Measurements from ENCODE around the gene CDC42.

Gene CDC42

DNA sequence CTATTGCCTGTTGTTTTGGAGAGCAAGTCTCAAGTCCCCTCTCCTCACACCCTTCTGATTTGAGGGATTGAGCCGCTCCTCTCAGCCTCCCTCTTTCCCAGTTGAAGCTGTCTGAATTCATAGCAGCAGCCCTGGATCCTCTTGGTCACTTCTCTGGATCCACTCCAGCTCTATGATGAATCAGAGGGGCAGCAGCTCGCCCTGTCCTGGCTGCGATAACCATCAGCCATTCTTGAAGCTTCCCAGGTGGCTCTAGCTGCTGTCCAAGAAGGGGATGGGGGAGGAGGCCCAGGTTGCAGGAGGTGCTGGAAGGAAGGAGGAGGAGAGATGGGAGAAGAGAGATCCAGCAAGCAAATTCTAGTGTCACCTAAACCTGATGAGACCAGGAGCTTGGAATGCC lies 59.1 kb downstream of the CDC42 start:
- DNase-seq = no peak

DNA sequence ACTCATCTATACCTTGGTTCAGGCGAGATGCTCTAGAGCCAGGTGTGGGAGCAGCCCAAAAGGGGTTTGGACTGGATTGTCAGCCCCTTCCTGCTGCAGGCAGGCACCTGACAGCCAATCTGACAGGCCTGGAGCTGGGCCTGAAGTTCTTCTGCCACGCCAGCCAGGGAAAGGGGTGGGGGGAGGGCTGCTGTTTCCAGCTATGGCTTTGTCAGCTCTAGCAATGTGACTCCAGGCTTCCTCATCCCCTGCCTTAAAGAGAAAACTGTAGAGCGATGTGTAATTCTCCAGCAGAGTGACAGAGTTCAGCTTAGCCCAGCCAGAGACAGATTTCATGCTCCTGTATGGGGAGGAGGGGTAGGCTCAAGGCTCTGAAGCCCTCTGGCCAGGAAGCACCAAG lies 60.0 kb downstream of the CDC42 start:
- no peak for DNase-seq

DNA sequence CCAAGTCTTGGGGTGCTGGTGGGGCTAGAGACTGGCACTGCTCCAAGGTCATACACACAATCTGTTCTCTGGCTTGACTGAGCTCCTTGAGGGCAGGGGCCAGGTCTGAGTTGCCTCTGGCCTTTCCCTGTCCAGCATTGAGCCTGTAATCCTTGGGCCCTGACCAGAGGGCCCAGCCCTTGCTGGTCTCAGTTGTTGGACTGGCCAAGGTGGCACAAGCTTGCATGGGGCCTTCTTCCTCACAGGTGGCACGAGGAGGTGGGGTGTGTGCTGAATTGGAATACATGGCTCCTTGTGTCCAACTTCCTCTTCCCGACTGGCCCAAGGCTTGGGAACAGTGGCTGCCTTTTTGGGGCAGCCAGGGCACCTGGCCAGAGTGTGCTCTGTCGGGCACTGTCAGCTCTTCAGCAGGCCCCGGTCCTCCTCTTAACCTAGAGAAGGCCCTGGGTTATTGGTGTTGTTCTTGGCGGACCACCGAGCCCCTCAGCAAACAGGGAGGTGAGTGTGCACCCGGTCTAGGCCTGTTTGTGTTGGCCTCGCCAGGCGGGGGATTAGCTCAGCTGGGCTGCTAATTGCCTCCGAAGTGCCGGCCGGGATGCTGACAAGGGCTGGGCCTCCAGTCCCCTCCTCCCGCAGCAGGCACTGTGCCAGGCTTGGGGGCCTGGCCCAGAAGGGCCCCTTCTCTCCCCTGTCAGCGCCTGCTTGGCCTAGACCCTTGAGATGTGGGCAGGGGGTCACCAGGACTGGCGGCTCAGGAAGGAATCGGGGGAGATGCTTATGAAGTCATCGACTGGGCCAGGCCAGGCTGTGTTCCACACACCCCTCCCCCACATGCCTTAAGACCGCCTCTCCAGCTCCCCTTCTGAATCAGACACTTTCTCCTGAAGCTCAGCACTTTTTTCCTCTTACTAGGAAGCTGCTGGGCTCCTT lies 61.8 kb downstream of the CDC42 start:
- DNase-seq = no peak

DNA sequence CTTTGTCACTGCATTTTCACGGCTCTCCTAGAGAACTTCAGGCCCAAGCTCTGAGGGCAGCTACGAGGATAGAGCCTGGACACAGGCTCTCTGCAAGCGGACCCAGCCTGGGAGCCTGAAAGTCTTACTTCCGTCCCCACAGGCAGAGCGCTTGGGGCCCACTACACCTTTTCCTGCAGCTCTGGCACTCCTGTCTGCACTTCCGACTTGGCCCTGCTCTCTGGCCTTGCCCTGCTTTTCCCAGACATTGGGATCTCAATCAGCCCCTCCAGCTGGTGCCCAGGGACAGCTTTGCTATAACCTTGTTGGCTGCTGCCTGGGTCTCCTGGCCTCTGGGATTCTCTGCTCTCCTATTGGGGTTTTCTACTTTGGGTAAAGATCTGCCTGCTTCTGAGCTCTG lies 62.8 kb downstream of the CDC42 start:
- no peak for DNase-seq

DNA sequence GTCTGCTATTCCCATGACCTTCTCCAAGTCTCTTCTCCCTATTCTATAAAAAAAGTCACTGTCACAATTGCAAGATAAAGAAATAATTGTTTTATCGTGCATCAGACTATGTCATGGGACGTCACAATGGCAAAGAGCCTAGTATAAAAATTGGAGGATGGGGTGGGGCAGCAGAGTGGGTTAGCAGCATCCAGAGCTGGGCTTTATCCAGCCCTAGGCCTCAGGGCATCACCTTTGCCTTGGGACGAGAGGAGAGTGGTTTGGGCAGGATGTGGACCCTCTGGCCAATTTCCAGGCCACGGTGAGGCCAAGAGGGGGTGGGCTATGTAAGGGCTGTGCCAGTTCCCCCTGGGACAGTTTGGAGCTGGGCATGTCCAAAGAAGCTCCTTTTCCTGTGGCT lies 64.7 kb downstream of the CDC42 start:
- no peak for DNase-seq

GRCh38 chr1:22117851-22118250 lies 65.3 kb downstream of the CDC42 start:
- no peak for DNase-seq

- no peak for DNase-seq
These were observed 65.9 kb downstream of the CDC42 start for GRCh38 chr1:22118291-22118992.

DNA sequence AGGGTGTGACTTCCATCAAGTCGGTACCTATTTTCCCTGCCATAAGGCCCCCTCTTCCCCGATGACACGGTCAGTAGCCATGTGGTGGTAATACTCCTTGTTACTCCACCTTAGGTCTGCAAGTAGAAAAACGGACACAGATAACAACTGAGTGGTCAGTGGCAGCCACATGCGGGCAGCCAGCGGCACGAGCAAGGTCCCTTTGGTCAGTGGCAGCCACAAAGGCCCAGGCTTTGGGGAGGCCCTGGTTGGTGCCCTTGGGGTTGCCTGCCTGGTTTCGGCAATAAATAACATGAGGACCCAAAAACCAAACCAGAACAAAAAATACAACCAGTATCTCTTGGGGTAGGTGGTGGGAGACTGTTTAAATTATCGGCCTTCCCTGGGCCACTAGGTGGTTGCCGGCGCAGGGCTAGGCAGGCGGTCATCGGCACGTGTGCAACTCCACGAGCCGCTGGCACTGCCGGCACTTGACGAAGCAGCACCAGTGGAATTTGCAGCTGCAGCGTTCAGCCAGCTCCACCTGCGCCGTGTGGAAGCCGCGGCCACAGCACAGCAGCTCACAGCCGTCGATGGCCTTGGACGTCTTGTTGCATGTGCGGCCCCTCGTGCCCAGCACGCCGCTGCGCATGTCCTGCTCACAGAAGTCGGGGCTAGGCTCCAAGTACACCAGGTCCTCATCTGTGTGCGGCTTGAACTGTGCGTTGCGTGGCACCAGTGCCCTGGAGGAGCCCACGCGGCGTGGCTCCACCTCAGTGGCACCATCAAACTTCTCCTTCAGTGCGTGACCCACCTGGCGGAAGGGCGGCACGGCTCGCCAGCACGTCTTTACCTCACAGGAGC lies 67.3 kb downstream of the CDC42 start:
- no peak for DNase-seq

DNA sequence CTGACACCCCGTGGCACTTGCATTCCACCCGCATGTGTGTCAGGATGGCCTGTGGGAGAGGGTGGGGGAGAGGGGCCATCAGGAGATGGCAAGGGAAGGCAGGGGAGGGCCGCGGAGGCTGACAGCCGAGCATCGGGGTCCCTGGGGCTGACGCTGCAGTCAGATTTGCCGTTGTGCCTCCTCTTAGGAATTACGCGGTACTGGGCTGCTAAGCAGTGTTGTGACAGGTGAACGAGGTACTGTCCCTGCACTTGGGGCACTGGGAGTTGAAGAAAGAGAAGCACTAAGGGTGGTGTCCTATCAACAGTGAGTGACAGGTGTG lies 67.9 kb downstream of the CDC42 start:
- no peak for DNase-seq

- no peak for DNase-seq
These were observed 69.0 kb downstream of the CDC42 start for GRCh38 chr1:22121421-22121911.

DNA sequence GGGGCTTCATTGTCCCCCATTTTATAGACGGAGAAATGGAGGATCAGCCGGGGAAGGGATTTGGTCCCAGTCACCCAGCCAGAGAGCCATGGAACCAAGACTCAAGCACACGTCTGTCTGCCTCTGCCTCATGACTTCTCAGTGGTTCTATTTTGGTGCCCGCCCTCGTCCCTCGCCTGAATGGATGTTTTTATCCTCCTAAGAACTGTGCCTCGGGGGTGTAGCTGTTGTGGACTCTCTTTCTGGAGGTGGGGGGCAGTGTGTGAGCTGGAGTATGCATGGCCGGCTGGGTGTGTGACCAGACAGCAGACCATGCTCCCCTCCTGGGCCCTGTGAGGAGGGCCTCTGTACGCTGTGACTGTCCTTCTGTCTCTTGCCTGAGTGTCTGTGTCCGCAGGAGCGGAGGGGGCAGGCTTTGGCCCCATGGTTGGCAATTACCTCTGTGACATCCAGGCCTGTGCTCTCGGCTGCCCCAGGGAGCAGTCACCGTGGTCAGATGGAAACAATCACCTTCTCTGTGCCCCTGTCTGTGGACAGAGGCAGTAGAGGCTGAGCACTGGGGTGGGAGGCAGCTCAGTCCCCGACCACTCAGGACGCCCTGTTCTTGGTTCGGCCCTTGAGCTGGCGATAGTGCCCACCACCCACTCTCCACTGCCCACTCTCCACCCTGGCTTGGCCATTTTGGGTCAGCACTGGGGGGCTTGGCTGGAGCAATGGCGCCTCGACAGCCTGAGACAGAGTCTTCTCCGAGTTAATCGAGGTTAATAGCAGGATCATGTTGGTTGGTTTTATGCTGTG lies 70.0 kb downstream of the CDC42 start:
- no peak for DNase-seq

GRCh38 chr1:22123071-22123390 lies 70.5 kb downstream of the CDC42 start:
- DNase-seq = no peak

DNA sequence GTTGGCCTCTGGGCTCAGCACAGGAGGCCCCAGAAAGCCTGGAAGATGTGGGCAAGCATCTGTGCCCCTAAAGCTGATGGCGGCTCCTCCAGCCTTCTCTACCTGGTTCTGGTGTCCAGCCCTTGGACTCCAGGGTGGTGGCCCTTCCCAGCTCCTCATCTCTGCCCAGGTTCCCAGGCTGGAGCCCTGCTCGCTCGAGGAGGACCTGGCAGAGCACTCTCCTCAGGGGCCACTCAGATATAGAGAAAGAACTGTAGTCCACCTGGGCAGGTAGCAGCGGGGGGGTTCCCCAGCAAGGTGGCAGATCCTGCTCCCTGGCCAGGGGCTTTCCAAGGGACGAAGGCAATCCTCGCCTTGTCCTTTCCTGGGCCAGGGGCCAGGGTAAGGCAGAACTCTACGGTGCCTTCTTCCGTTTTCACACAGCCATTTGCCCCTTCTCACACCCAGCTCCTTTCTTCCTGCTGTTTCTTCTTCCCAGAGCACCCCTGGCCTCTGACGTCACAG lies 71.4 kb downstream of the CDC42 start:
- no peak for DNase-seq

DNA sequence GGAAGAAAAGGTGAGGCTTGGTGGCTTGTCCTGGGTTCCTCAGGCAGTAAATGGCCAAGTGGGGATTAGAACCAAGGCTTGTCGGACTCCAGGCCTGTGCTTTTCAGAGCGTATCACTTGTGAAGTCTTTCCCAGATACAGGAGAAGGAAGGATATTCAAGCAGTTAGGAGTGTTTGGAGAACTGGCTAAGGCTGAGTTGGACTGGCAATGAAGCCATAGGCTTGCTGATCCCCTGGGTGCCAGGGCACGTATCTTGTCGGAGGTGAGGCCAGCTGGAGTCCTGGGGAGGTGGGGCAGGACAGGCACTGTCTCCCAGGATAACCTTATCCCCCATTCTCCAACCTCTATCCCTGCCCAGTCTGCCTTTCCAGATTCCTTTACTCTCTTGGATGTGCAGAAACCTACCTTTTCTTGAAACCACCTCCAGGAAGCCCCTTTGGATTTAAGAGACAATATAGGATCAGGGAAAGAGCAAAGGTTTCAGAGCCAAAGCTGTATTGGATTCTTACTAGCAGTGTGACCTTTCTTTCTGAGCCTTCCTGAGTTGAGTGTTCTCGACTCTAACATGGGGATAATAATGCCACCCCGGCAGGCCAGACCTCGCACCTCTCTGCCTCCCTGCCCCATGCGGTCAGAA lies 72.2 kb downstream of the CDC42 start:
- no peak for DNase-seq

GRCh38 chr1:22126531-22126930 lies 74.0 kb downstream of the CDC42 start:
- no peak for DNase-seq

DNA sequence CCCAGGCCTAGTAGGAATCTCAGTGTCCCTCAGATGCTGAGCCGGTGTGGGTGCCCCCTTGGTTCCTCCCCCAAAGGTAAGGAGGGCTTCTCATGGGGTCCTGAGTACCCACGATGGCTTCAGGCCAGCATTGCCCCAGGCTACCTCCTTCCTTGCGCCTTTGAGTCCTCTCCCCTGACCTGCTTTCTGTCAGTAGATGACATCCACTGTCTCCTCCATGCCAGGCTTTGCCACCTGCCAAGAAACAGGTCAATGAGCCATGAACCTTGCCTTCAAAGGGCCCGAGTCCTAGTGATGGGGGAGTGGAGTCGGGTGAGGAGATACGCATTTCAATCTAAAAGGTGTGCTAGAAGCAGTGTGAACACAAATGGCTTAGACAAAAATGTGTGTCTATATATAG lies 74.7 kb downstream of the CDC42 start:
- DNase-seq = no peak

GRCh38 chr1:22127731-22128130 lies 75.2 kb downstream of the CDC42 start:
- no peak for DNase-seq

- DNase-seq = no peak
These were observed 75.9 kb downstream of the CDC42 start for GRCh38 chr1:22128392-22128791.

DNA sequence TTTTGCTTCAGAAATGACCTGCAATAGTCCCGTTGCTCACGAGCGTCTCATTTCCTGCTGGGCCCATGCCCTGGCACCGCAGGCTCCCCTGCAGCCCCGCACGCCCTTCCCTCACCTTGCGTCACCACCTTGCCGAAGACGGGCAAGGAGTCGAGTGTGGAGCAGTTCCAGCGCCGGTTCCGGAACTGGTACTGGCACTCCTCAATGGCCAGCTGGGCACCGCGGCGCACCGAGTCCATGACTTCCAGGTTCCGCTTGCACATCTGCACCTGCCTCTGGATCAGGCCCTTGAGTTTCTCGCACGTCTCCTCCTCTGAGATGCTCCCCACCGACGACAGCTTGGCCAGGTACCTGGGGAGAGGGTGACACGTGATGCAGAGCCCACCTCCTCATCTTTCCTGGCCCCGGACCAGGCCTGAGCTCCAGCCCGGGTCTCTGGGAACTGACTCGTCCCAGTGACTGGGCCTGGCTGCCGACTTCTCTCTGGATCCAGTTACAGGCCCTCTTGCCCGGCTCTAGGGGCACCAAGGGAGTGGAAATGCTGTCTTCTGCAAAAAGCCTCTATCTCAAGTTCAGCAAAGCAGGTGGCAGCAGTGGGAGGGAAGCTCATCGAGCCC lies 77.1 kb downstream of the CDC42 start:
- no peak for DNase-seq

DNA sequence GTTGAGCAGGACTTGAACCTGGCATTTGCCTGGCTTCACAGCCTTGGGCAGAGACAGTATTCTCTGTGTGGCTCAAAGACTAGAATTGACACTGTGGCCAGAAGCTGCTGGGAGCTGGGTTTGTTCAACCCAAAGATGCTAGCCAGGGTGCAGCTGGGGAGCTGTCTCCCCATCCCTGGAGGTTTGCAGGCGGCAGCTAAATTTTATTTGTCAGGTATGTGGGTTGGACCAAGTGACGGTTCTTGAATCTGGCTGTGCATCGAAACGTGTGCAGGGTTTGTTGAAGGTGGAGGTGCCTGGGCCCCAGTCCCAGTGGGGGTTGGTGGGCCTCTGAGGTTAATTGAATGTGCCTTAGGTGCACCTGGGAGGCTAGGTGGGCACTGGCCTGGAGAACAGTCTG lies 78.6 kb downstream of the CDC42 start:
- DNase-seq = no peak

DNA sequence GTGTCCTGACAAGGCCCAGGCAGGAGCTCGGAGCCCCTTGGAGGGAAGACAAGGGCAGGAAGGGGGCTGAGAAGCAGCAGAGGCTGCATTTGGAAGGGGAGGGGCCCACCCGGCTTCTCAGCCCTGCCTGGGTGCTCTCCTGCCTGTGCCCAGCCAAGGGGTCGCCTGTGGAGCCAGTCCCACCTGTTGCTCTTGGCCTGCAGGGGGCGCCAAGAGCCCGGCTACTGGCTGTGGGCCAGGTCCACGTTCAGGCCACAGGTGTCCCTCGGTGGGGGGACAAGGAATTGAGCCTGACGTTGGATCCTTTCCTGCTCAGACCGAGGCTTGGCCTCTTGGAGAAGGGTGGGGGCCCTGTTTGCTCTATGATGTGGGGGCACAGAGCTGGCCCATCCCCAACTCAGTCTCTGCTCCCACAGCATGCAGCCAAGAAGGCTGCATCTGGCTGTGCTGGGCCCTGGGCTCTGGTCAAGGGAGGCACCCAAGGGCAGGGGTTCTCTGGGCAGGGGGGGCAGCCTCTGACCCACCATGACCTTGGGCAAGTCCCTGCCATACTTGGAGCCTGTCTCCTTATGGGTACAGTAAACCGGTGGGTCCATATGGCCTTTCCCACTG lies 79.5 kb downstream of the CDC42 start:
- DNase-seq = peak; percentile 63 to 65
